Nephron progenitor cell (in vitro differentiated cells): Measurements from ENCODE around the gene ZBTB40.

Source experiments
- DNase-seq: peaks from one replicate; pipeline ENCODE4 v3.0.0; 2021
- H3K27ac Mint-ChIP-seq: 2 replicates; pipeline ENCODE4 v1.8.0; 2021; ENCODE audit warnings: mild to moderate bottlenecking, moderate library complexity, mixed read lengths
- H3K27me3 Mint-ChIP-seq: 2 replicates; pipeline ENCODE4 v1.8.0; 2021; ENCODE audit warnings: mild to moderate bottlenecking, low read depth, mixed read lengths; ENCODE audit not compliant: poor library complexity
- H3K36me3 Mint-ChIP-seq: 2 replicates; pipeline ENCODE4 v1.8.0; 2021; ENCODE audit warnings: low read depth, mixed read lengths
- H3K4me1 Mint-ChIP-seq: 2 replicates; pipeline ENCODE4 v1.8.0; 2021; ENCODE audit warnings: mixed read lengths
- H3K4me3 Mint-ChIP-seq: 2 replicates; pipeline ENCODE4 v1.8.0; 2021; ENCODE audit warnings: mild to moderate bottlenecking, moderate library complexity, mixed read lengths
- H3K9me3 Mint-ChIP-seq: 2 replicates; pipeline ENCODE4 v1.8.0; 2021; ENCODE audit warnings: mild to moderate bottlenecking, moderate library complexity, mixed read lengths
- TF ChIP-seq, protein P1 (sequence below): fragments of 200-600 bp; sonication (generic); IDR thresholded peaks from 2 replicates; pipeline ENCODE4 v1.5.0; 2021; ENCODE audit warnings: antibody characterized with exemption

Gene ZBTB40

GRCh38 chr1:22449636-22450035, 2.0 kb upstream of the ZBTB40 start:
- H3K27me3 Mint-ChIP-seq = peaks cover 12% of the 10 kb centered on the region
- no peak for DNase-seq
- H3K27ac Mint-ChIP-seq = no peak overlapping the region
- H3K9me3 Mint-ChIP-seq = peaks cover 12% of the 10 kb centered on the region
- no peak overlapping the region for H3K4me3 Mint-ChIP-seq
- TF ChIP-seq, protein P1, sequence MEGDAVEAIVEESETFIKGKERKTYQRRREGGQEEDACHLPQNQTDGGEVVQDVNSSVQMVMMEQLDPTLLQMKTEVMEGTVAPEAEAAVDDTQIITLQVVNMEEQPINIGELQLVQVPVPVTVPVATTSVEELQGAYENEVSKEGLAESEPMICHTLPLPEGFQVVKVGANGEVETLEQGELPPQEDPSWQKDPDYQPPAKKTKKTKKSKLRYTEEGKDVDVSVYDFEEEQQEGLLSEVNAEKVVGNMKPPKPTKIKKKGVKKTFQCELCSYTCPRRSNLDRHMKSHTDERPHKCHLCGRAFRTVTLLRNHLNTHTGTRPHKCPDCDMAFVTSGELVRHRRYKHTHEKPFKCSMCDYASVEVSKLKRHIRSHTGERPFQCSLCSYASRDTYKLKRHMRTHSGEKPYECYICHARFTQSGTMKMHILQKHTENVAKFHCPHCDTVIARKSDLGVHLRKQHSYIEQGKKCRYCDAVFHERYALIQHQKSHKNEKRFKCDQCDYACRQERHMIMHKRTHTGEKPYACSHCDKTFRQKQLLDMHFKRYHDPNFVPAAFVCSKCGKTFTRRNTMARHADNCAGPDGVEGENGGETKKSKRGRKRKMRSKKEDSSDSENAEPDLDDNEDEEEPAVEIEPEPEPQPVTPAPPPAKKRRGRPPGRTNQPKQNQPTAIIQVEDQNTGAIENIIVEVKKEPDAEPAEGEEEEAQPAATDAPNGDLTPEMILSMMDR = no peak
- H3K36me3 Mint-ChIP-seq = no peaks in the 10 kb centered on the region
- peaks cover 41% of the 10 kb centered on the region for H3K4me1 Mint-ChIP-seq

GRCh38 chr1:22450351-22451021, 1.2 kb upstream of the ZBTB40 start:
- DNase-seq = no peak
- Mint-ChIP-seq H3K4me3 (peak overlapping the region; percentile 75), H3K9me3 (peaks cover 5% of the 10 kb centered on the region), H3K27me3 (peaks cover 8% of the 10 kb centered on the region), H3K4me1 (peaks cover 47% of the 10 kb centered on the region), H3K27ac (peak overlapping the region; percentile 74), H3K36me3 (no peaks in the 10 kb centered on the region)
- TF ChIP-seq, protein P1 = no peak

GRCh38 chr1:22452481-22452957, 868 bp downstream of the ZBTB40 start:
- TF ChIP-seq, protein P1 = no peak
- no peaks in the 10 kb centered on the region for H3K36me3 Mint-ChIP-seq
- peak overlapping the region; percentile 92 for H3K4me3 Mint-ChIP-seq
- H3K27ac Mint-ChIP-seq = peak overlapping the region; percentile 98
- H3K27me3 Mint-ChIP-seq = peaks cover 2% of the 10 kb centered on the region
- peaks cover 46% of the 10 kb centered on the region for H3K4me1 Mint-ChIP-seq
- peaks cover 5% of the 10 kb centered on the region for H3K9me3 Mint-ChIP-seq
- DNase-seq = no peak

GRCh38 chr1:22453181-22453580, 1.5 kb downstream of the ZBTB40 start:
- no peak overlapping the region for H3K27ac Mint-ChIP-seq

DNA sequence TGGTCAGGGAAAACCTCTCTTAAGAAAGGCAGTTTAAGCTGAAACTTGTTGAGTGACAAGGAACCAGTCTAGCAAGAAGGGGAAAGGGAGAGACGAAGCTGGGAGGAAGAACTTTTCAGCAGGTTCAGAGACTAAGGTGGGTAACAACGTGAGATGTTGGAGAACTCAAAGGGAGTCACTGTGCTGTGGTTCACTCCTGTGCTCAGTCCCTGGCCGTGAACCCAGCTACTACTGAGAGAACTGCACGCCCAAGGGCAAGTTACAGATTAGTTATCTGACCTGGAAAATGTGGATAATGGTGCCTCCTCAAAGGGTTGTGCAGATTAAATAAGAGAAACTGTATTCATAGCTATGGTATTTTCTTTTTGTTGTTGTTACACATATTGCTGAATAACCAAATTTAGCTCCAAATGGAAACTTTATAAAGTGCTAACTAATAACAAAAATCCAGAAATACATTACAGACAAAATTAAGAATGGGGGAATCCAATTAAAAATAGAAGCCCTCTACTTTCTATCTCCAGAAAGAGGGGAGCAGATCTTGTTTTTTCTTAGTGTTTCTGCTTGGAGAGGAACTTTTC, 2.9 kb downstream of the ZBTB40 start:
- TF ChIP-seq, protein P1 = no peak
- DNase-seq = no peak
- Mint-ChIP-seq H3K4me1 (peaks cover 38% of the 10 kb centered on the region), H3K4me3 (no peak overlapping the region), H3K27me3 (peaks cover 2% of the 10 kb centered on the region), H3K36me3 (no peaks in the 10 kb centered on the region), H3K9me3 (peaks cover 5% of the 10 kb centered on the region), H3K27ac (no peak overlapping the region)

More at GRCh38 chr1:22453181-22453580, 1.5 kb downstream of the ZBTB40 start:
- H3K4me1 Mint-ChIP-seq = peaks cover 40% of the 10 kb centered on the region
- H3K36me3 Mint-ChIP-seq = no peaks in the 10 kb centered on the region
- TF ChIP-seq, protein P1 = no peak
- DNase-seq = no peak
- peaks cover 5% of the 10 kb centered on the region for H3K9me3 Mint-ChIP-seq
- peaks cover 2% of the 10 kb centered on the region for H3K27me3 Mint-ChIP-seq
- peak overlapping the region; percentile 92 for H3K4me3 Mint-ChIP-seq
